SK-N-SH treated with all-trans-retinoic acid at 6 μM for 48 hours (cell line): ENCODE results near the gene TSPAN10.

ENCODE experiments used
- ARNTL ChIP-seq: fragments of 450-650 bp; formaldehyde crosslinking; IDR thresholded peaks from 2 replicates; pipeline ENCODE4 v1.5.0; 2020; ENCODE audit warnings: low read depth, mild to moderate bottlenecking, moderate library complexity, borderline replicate concordance
- CSDC2 ChIP-seq: fragments of 250-450 bp; sonication (Bioruptor Pico); IDR thresholded peaks from 2 replicates; pipeline ENCODE4 v1.5.0; 2020; ENCODE audit warnings: mild to moderate bottlenecking, moderate library complexity
- ESRRG ChIP-seq: fragments of 250-450 bp; sonication (Bioruptor Pico); IDR thresholded peaks from 2 replicates; pipeline ENCODE4 v1.6.1; 2021; ENCODE audit warnings: mild to moderate bottlenecking
- RARB ChIP-seq: fragments of 250-450 bp; sonication (Bioruptor Pico); IDR thresholded peaks from 2 replicates; pipeline ENCODE4 v1.8.0; 2021; ENCODE audit warnings: mild to moderate bottlenecking, moderate library complexity
- SNAI2 ChIP-seq: fragments of 250-450 bp; sonication (Bioruptor Pico); IDR thresholded peaks from 2 replicates; pipeline ENCODE4 v1.5.0; 2020; ENCODE audit warnings: mild to moderate bottlenecking, moderate library complexity
- TOX ChIP-seq: fragments of 250-450 bp; sonication (Bioruptor Pico); IDR thresholded peaks from 2 replicates; pipeline ENCODE4 v1.8.0; 2021; ENCODE audit warnings: mild to moderate bottlenecking, moderate library complexity, borderline replicate concordance
- ZFP3 ChIP-seq: fragments of 250-450 bp; sonication (Bioruptor Pico); IDR thresholded peaks from 2 replicates; pipeline ENCODE4 v1.5.0; 2020; ENCODE audit warnings: mild to moderate bottlenecking, moderate library complexity
- ZFP30 ChIP-seq: fragments of 450-650 bp; formaldehyde crosslinking; IDR thresholded peaks from 2 replicates; pipeline ENCODE4 v1.5.0; 2022; ENCODE audit warnings: mild to moderate bottlenecking, moderate library complexity
- TF ChIP-seq, protein P1 (sequence below): fragments of 250-450 bp; sonication (Bioruptor Pico); IDR thresholded peaks from 2 replicates; pipeline ENCODE4 v1.5.1; 2021; ENCODE audit warnings: mild to moderate bottlenecking, moderate library complexity
- TF ChIP-seq, protein P2 (sequence below): fragments of 250-450 bp; sonication (Bioruptor Pico); IDR thresholded peaks from 2 replicates; pipeline ENCODE4 v1.5.1; 2020; ENCODE audit warnings: low read depth, mild to moderate bottlenecking, moderate library complexity

DNA sequence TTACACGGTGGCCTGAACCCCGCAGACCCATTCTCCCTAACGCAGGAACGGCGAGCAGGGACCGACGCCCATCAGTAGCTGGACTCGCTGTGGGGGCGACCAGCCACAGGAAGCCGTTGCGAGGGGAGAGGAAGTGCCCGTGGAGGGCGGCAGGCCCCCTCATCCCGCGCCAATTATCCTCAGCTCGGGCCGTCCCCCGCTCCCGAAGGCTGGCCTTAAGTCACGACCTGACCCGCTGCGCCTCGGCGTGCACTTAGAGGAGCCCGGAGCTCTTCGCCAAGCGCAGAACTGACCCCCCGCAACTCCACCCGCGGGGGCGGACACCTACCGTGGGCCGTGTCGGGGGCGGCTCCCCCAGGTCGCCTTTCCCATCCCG, 46.2 kb downstream of the TSPAN10 start:
- TF ChIP-seq RARB (CRISPR knock-in tag): no peak
- TF ChIP-seq, protein P1, sequence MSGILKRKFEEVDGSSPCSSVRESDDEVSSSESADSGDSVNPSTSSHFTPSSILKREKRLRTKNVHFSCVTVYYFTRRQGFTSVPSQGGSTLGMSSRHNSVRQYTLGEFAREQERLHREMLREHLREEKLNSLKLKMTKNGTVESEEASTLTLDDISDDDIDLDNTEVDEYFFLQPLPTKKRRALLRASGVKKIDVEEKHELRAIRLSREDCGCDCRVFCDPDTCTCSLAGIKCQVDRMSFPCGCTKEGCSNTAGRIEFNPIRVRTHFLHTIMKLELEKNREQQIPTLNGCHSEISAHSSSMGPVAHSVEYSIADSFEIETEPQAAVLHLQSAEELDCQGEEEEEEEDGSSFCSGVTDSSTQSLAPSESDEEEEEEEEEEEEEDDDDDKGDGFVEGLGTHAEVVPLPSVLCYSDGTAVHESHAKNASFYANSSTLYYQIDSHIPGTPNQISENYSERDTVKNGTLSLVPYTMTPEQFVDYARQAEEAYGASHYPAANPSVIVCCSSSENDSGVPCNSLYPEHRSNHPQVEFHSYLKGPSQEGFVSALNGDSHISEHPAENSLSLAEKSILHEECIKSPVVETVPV (CRISPR knock-in tag): no peak
- no peak for TF ChIP-seq TOX (CRISPR knock-in tag)
- TF ChIP-seq SNAI2 (CRISPR knock-in tag): no peak
- TF ChIP-seq CSDC2 (CRISPR knock-in tag): no peak
- no peak for TF ChIP-seq ARNTL (CRISPR knock-in tag)
- no peak for TF ChIP-seq ZFP3 (CRISPR knock-in tag)
- TF ChIP-seq, protein P2, sequence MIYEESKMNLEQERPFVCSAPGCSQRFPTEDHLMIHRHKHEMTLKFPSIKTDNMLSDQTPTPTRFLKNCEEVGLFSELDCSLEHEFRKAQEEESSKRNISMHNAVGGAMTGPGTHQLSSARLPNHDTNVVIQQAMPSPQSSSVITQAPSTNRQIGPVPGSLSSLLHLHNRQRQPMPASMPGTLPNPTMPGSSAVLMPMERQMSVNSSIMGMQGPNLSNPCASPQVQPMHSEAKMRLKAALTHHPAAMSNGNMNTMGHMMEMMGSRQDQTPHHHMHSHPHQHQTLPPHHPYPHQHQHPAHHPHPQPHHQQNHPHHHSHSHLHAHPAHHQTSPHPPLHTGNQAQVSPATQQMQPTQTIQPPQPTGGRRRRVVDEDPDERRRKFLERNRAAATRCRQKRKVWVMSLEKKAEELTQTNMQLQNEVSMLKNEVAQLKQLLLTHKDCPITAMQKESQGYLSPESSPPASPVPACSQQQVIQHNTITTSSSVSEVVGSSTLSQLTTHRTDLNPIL (CRISPR knock-in tag): no peak
- no peak for TF ChIP-seq ZFP30
- no peak for TF ChIP-seq ESRRG (CRISPR knock-in tag)
